ENCODE measurements around the gene TUBB4A. TPM values are rescaled to one million over a fixed set of nuclear protein-coding genes. Genes with fewer than 3 reads are reported as not detected.

The TUBB4A gene
- total and polyA plus RNA-seq, 2 of the 8 experiments (the other 6 are each of a cell fraction or from before 2014, with no cell fraction given), result 16.8 to 30.4 TPM

GRCh38 chr19:6524311-6524710 lies 22.2 kb upstream of the TUBB4A start:
- Histone ChIP-seq H2BK12ac (ENCODE audit: low read depth, low read length) (no peak overlapping the region), H3K4ac (replicated peaks; ENCODE audit: insufficient read length, low read depth, low read length) (no peak overlapping the region), H3K79me2 (ENCODE audit: control insufficient read depth in 1 of 2, insufficient read depth in 2 of 2, low read length in 2 of 2) (no peaks in the 10 kb centered on the region), H3K36me3 (ENCODE audit: control insufficient read depth in 2 of 4, insufficient read depth in 4 of 4, low read length in 3 of 4) (no peaks in the 10 kb centered on the region), H2AFZ (ENCODE audit: low read length) (no peak overlapping the region), H3K56ac (replicated peaks; ENCODE audit: insufficient read length, low read depth, low read length) (no peak overlapping the region), H3K27me3 (replicated peaks in 1 of 4; ENCODE audit: control insufficient read depth in 3 of 4, extremely low read depth in 1 of 4, insufficient read depth in 3 of 4, low read length in 3 of 4) (no peaks in the 10 kb centered on the region; a peak in 1 of 7 replicates), H2BK120ac (replicated peaks; ENCODE audit: low read depth, low read length) (no peak overlapping the region), H3K18ac (ENCODE audit: extremely low read depth, low read length) (no peak overlapping the region), H4K20me1 (replicated peaks in 1 of 2; ENCODE audit: control insufficient read depth in 1 of 2, insufficient read depth in 2 of 2, low read length in 2 of 2) (no peaks in the 10 kb centered on the region), H3K27ac (ENCODE audit: low read depth, low read length) (no peak overlapping the region), H2BK15ac (ENCODE audit: low read length) (no peak overlapping the region), H3K9me3 (ENCODE audit: insufficient read depth in 2 of 2, low read depth in 1 of 2, low read length in 1 of 2) (no peaks in the 10 kb centered on the region), H4K5ac (ENCODE audit: insufficient read length, low read depth, low read length) (no peak overlapping the region), H3K4me2 (ENCODE audit: insufficient read depth in 1 of 2, low read depth in 2 of 2, low read length in 2 of 2) (no peak overlapping the region), H3K23me2 (ENCODE audit: low read depth, low read length) (no peaks in the 10 kb centered on the region), H2AK5ac (ENCODE audit: low read depth, low read length) (no peak overlapping the region), H4K91ac (replicated peaks; ENCODE audit: insufficient read length, low read length) (no peak overlapping the region), H3K4me1 (replicated peaks in 1 of 4; ENCODE audit: control insufficient read depth in 3 of 4, insufficient read depth in 4 of 4, low read length in 3 of 4) (peaks cover 0 to 14% (median 1%) of the 10 kb centered on the region in 4 experiments; a peak in 2 of 7 replicates), H3K4me3 (ENCODE audit: extremely low read depth in 1 of 4, insufficient read depth in 2 of 4, low read depth in 3 of 4, low read length in 4 of 4) (no peak overlapping the region), H3K9ac (replicated peaks in 1 of 4; ENCODE audit: extremely low read depth in 1 of 4, low read depth in 3 of 4, low read length in 3 of 4) (no peak overlapping the region), H3K79me1 (ENCODE audit: low read depth, low read length) (no peaks in the 10 kb centered on the region), H2BK5ac (ENCODE audit: low read depth, low read length) (no peak overlapping the region), H3K23ac (ENCODE audit: insufficient read length) (no peak overlapping the region), H4K8ac (ENCODE audit: extremely low read depth, insufficient read depth, low read length) (no peak overlapping the region), H3K14ac (ENCODE audit: insufficient read length) (no peak overlapping the region), H2BK20ac (ENCODE audit: low read length) (no peak overlapping the region)
- WGBS, 2 experiments (ENCODE audit: extremely low coverage in 1 of 2, insufficient coverage in 1 of 2, insufficient read length in 1 of 2, insufficient replicate concordance in 2 of 2, low coverage in 1 of 2, low lambda C conversion rate in 2 of 2, missing lambda C conversion rate in 1 of 2), result 86% methylated on average over 1 of the region's 2 CpGs; no CpG with 5 or more reads in 1 of the 2 experiments
- POLR2A ChIA-PET (ENCODE audit: partially characterized antibody), result no interaction called here
- CTCF ChIA-PET (ENCODE audit: partially characterized antibody), result interaction anchor here (0.7 kb wide), 1 partner anchor 104 kb away, joined by 3 read pairs; no protein-coding TSS in a partner anchor
- TF ChIP-seq JUND (IDR thresholded peaks at IDR 0.05; ENCODE audit: low read length), result no peak
- TF ChIP-seq, protein P1, sequence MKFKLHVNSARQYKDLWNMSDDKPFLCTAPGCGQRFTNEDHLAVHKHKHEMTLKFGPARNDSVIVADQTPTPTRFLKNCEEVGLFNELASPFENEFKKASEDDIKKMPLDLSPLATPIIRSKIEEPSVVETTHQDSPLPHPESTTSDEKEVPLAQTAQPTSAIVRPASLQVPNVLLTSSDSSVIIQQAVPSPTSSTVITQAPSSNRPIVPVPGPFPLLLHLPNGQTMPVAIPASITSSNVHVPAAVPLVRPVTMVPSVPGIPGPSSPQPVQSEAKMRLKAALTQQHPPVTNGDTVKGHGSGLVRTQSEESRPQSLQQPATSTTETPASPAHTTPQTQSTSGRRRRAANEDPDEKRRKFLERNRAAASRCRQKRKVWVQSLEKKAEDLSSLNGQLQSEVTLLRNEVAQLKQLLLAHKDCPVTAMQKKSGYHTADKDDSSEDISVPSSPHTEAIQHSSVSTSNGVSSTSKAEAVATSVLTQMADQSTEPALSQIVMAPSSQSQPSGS (IDR thresholded peaks at IDR 0.05; ENCODE audit: low read length), result no peak
- TF ChIP-seq BRCA1 (IDR thresholded peaks at IDR 0.05; ENCODE audit: low read depth, low read length), result no peak
- no peak for TF ChIP-seq KDM1A (IDR thresholded peaks at IDR 0.05; ENCODE audit: borderline replicate concordance, low read length)
- TF ChIP-seq POLR2AphosphoS5 (IDR thresholded peaks at IDR 0.05; ENCODE audit: low read depth, low read length), result no peak
- TF ChIP-seq TEAD4 (IDR thresholded peaks at IDR 0.05; ENCODE audit: low read depth, low read length), result no peak
- TF ChIP-seq KDM5A (IDR thresholded peaks at IDR 0.05; ENCODE audit: low read length), result no peak
- no peak for TF ChIP-seq JUN (IDR thresholded peaks at IDR 0.05; ENCODE audit: low read depth, low read length)
- FAIRE-seq (no peak), DNase-seq (ENCODE audit: low read depth in 1 of 2, low spot score in 2 of 2) (no peak)

Measured in H1 (cell line).